NCI-H2196 (cell line): ENCODE data around the gene CENPA.
"Not testable (repeated sequence)": the region's sequence is repeated elsewhere in the genome, so short reads cannot be mapped to it uniquely, and the experiment has no call there.

Source experiments
- DNase-seq: peaks from one replicate; lab custom pipeline; 2025; ENCODE audit not compliant: unreplicated experiment; lab: John Stamatoyannopoulos, UW

The CENPA gene

DNA sequence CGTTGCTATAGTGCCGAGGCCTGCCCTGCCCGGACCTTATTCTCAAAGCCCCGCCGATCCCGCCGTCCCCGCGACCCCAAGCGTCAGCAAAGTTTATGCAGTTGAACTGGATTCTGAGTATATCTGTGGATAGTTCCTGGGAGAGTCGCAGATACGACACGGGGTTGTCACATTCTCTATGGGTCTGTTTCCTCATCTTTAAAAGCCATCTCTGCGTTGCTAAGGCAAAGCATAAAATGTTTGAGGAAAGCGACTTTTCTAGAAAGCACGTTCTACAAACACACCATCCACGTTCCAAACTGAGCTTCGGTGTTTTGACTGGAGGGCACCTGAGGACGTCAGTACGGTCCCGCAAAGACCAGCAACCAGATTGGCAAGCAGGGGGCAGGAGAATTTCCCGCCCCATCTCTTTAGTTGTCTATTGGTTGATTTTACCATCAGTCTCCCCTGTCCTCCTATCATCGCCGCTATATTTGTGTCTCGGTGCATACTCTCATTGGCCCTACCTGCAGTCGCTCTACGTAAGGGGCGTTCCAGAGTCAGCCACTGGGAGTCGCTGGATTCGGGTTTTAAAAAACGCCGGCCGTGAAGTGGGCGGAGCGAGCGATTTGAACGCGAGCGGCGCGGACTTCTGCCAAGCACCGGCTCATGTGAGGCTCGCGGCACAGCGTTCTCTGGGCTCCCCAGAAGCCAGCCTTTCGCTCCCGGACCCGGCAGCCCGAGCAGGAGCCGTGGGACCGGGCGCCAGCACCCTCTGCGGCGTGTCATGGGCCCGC, at the start of gene CENPA:
CENPA (plus strand) TSS at position 626 of the 776 bp plus-strand sequence; CDS start at position 767, 141 bp downstream.
- peak; percentile 98 for DNase-seq

DNA sequence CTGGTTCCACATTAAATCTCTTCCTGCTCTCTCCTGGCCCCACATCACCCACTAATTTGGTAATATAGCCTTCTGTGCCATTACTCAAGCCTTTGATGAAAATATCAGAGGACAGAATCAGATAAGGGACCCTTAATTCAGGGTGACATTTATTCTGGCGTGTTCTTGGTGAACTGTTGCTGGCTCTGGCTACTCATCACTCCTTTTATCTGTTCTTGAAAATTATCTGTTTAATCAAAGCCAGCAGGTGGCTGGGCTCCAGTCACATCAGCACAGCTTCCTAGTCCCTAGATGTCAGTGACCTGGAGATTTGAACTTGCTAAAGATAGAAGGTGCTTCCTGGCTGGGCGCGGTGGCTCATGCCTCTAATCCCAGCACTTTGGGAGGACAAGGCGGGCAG, 48.6 kb upstream of the CENPA start:
- DNase-seq = no peak

DNA sequence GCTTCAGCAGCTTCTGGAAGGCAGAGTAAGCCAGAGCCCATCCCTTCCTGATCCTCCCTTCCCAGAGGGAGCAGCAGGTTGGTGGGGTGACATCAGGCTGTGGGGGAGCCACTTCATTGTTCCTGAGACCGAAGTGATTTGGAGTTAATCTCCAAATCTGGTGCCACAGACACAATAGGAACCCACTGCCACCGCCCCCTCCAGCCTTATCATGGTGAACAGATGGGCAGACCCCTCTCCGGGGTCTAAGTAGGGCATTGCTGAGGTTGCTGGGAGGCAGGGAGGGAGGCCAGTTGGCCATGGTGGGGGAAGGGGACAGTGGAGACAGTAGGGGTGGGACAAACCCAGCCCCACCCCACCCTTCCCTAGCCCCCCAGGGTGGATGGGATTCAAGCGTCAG, 47.4 kb upstream of the CENPA start:
- no peak for DNase-seq

DNA sequence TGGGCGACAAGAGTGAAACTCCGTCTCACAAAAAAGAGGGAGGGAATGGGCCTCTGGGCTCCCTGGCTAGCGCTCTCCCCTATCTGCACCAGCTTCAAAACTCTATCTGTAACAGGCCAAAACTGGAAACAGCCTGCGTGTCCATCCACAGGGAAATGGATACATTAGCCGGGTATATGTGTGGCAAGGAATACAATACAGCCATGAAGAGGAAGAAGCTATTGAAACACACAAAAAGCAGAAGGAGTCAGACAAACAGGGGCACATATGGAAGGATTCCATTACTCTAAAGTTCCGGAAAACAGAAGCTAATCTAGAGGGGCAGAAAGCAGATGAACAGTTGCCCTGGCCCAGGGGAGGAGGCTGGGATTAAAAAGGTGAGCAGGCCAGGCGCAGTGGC, 46.3 kb upstream of the CENPA start:
- no peak for DNase-seq

DNA sequence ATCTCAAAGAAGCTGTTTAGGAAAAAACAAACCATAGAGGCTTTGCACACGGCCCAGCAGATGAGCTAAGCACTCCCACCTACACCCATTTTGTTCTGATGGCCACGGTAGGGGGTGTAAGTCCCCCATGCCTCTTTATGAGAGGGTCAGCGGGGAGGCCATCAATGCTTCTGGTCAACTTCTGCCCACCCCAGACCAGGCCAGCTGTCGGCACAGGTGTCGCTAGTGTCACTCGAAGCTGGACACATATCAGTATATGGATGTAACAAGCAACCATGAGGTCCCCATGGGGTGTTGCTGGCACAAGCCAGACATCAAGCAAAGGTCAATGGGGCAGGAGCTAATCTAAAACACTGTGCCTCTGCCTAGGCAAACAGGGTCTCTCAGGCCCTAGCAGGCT, 45.5 kb upstream of the CENPA start:
- no peak for DNase-seq

DNA sequence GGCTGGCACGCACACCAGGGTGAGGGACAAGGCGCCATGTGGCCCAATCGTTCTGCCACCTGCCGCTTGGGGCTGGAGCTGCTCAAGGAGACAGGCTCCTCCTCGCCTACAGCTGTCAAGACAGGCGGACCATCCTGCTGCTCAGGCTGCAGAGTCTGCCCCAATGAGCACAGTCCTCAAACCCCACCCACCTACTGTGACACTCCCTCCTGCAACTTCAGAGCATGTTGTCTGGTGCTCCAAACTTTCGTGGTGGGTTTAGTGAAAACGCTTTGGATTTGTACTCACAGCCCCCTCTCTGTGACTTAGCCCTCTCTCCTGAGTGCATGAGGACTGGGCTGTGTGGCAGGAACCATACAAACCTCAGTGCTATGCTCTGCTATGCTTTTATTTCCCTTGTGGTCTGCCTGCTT, 45.0 kb upstream of the CENPA start:
- DNase-seq = no peak

DNA sequence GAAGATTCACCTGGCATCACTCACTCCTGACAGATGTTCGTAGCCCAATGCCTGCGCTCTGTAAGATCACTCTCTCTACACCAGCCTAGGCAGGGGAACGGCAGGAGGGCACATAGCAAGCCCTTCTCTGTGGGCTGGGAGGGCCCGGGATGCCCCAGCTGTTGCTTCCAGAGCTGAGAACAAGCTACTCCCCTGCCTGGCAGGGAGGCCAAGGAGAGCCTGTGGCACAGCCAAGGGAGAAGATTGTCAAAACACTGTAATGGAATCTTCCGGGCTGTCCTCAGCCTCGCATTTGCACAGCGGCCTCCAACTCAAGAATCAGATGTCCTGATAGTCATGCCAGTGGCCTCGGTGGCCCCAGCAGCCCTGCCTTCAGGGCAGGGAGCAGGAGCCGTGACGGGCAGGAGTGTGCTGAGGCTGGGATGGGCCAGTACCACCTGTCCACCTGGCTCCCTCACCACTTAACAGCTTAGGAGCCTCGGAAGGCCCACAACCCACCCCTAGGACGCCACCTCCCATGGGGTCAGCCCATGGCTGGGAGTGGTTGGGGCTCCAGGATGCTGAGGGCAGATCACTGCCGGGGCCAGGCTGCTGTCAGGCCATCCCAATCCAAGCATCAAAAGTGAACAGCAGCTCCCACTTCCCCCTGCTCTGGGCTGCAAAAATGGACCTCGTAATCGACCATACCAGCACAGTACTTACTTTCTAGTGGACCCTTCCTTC, 43.6 kb upstream of the CENPA start:
- no peak for DNase-seq

DNA sequence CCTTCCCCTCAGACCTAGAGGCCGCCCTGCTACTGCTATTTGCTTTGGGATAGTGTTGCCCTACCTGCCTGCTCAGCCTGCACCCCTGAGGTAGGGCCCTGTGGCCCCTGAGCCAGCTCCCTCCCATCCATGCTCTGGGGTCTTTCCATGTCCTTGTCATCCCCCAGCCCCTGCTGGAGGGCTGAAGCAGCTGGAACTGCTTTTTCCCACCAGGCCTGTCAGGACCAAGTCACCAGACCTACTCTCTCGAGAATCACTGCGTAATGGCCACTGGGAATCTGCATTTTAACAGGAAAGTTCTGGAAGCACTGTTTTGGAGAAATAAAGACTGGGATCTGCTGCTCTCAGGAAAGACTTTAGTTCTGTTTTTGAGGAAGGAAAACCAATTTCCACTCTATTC, 42.0 kb upstream of the CENPA start:
- DNase-seq = no peak

DNA sequence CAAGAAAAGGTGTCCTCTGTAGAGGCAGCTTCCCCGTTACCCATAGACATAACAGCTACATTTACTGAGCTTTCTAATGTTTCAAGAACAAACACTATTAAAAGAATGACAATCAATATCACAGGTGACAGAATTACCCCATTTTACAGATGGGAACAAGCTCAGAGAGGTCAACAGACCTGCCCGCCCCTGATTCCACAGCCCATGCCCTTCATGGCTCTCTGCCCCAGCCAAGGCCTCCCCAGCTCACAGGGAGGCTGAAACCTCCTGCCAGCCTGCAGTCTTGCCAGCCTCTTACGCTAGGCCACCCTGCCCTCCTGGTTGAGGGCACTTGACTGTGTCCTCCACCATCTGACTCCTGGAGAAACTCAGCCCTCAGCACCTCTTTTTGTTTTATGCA, 40.9 kb upstream of the CENPA start:
- DNase-seq = no peak

DNA sequence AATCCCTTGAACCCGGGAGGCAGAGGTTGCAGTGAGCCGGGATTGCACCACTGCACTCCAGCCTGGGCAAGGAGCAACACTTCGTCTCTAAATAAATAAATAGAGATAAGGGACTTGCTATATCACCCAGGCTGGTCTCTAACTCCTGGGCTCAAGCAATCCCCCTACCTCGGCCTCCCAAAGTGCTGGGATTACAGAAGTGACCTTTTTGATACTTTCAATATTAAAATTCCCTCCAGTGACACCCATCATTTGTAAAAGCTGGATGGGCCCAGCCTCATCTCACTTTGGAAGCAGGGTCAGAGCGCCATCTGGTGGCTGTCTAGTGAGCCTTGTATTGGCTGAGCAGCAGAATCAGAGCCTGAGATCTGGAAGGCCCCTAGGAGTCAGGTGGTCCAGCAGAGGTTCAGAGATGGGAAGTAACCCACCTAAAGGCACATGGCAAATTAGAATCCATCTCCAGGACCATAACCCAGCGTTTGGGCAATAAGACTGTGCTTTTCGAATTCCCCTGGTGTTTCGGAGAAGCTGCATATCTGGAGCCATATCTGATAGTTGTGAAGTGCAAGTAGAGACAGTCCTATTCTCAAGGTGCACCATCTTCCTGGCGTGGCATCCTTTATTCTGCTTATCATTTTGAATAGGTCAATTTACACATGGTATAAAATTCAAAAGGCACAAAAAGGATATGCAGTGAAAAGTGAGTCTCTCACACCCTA, 40.1 kb upstream of the CENPA start:
- peak; percentile 85 for DNase-seq

DNA sequence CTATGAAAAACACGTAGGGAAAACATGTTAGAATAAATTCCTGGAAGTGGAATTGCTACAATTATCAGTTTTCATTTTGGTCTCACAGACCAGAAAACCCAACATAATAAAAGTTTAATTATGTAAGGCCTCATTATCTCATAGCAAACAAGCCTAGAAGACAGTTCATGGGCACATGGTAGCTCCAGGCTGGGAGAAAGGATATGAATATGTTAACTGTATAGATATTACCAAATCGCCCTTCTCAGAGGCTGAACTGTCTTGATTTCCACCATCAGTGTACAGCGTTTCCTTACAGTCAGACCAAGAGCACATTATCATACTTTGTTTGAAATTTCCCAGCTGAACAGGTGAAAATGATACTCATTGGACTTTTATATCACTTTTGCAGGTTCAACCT, 38.9 kb upstream of the CENPA start:
- DNase-seq = no peak

DNA sequence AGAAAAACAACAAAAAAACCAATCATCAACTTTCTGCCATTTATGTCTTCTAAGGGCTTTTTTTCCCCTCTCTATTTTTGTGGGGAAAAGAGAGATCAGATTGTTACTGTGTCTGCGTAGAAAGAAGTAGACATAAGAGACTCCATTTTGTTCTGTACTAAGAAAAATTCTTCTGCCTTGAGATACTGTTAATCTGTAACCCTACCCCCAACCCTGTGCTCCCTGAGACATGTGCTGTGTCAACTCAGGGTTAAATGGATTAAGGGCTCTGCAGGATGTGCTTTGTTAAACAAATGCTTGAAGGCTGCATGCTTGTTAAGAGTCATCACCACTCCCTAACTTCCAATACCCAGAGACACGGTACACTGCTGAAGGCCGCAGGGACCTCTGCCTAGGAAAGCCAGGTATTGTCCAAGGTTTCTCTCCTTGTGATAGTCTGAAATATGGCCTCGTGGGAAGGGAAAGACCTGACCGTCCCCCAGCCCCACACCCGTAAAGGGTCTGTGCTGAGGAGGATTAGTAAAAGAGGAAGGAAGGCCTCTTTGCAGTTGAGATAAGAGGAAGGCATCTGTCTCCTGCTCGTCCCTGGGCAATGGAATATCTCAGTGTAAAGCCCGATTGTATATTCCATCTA, 36.0 kb upstream of the CENPA start:
- DNase-seq = not testable (repeated sequence)

DNA sequence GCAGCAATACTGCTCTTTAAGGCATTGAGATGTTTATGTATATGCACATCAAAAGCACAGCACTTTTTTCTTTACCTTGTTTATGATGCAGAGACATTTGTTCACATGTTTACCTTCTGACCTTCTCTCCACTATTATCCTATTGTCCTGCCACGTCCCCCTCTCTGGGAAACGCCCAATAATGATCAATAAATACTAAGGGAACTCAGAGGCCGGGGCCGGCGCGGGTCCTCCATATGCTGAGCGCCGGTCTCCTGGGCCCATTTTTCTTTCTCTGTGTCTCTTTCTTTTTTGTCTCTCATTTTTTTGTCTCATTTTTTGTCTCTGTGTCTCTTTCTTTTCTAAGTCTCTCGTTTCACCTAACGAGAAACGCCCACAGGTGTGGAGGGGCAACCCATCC, 35.4 kb upstream of the CENPA start:
- not testable (repeated sequence) for DNase-seq

DNA sequence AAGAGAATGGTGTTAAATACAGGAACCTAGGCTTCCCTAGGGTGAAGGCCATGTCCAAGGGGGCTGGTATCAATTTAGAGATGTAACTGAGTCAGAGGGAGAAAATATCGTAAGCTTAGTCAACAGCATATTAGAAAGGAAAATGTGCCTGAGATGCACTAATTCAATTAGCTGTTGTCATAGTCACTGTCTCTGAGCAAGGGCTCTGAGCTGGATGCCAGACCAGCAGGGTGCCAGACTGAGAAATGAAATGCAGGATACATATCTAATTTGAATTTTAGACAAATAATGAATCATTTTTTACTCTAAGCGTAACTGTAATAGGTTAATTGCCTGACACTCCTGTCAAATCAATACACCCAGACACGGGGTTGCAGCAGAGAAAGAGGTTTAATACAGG, 33.2 kb upstream of the CENPA start:
- DNase-seq = no peak

DNA sequence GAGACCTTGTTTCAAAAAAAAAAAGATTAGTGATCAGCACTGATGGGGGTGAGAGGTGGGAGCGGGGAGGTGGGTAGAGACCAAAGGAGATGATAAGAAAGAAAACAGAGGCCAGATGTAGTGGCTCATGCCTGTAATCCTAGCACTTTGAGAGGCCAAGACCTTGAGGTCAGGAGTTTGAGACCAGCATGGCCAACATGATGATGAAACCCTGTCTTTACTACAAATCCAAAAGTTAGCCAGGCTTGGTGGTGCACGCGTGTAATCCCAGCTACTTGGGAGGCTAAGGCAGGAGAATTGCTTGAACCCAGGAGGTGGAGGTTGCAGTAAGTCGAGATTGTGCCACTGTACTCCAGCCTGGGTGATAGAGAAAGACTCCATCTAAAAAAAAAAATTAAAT, 31.3 kb upstream of the CENPA start:
- DNase-seq = no peak

DNA sequence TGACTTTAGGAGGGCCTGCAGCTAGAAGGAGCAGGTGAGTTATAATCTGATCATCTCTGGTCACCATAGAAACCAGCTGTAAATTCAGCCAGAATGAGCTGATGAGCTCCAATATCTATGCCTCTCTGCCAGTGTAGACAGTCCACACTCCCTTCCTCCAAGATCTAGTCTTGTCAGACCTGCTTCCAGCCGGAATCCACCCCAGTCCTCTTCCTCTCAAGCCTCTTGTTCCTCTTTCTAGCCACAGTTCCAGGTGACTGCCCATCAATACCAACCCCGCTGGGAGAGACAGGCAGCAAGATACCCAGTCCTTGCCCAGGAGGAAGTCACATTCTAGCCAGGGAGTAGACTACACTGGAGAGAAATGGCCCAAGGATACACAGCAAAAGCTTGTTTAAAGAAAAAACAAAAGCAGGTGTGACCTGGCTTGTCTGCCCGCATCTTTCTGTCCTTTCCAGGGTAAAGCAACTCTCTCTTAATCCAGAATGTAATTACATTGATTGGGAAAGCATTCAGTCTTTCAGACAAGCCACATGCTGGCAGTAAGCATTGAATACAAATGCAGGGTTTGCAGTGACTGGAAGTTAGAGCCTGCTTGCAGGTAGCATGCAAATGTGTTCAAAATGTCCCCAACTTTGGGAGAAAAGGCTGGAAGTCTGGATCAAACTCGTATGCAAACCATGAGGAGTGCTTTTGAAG, 30.7 kb upstream of the CENPA start:
- peak; percentile 20 for DNase-seq

DNA sequence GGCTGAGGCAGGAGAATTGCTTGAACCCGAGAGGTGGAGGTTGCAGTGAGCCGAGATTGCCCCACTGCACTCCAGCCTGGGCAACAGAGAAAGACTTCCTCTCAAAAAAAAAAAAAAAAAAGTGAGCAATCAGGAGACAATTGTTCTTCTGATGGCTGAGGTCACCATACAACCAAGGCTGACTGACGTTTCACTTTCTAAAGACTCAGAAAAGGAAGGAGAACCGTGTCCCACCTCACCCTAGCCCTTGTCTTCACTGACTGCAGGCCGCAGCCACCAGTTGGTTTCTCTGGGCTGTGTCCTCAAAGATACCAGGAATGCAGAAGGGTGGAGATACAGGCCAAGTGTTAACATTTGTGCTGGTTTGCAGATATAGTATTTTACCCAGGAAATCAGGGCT, 29.5 kb upstream of the CENPA start:
- DNase-seq = no peak

DNA sequence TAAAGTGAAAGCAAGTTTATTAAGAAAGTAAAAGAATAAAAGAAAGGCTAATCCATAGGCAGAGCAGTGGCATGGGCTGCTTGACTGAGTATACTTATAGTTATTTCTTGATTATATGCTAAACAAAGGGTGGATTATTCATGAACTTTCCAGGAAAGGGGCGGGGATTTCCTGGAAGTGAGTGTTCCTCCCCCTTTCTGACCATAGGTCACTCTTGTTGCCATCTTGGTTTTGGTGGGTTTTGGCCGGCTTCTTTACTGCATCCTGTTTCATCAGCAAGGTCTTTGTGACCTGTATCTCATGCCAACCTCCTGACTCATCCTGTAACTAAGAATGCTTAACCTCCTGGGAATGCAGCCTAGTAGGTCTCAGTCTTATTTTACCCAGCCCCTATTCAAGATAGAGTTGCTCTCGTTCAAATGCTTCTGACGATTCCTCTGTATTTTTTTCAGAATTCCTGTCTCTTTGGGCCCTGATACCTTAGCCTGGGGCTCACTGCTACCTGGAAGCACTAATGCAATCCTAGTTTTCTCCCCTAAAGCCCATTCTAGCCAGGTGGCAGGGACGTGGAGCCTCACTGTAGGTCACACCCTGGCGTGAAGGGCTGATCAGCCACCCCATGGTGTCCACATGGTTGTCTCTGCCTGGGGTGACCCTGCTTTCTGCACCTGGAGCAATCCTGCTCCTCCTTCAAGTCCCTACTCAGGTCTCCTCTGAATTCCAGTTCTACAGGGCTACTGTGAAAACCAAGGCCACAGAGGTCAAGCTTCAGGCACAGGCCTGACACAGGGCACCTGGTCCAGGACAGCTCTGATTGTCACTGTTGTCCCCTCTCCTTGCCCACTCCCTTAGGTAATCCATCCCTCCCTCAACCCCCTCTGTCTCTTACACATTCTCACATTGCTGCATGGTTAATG, 27.7 kb upstream of the CENPA start:
- peak; percentile 55 for DNase-seq

DNA sequence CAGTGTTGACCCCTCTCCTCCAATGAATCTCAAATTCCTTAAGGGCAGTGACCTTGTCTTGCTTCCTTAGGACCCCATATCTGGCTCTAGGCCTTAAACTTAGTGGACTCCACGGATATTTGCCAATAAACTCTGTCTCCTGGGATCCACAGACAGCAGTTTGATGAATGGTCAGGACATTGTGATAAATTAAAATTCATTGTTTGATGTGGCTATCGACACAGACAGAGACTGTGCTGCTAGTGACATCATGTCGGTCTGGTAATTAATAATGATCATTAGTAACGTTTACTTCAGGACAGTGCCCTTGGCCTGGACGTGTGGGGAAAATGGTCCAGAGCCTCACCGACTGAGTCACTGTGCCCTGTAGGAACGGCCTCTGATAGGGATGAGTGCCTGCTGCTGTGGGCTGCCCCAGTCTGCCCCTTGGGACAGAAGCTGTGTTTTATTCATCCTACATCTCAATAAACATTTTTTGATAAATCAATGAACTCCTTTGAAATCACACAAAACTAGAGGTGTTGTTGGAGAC, 27.0 kb upstream of the CENPA start:
- no peak for DNase-seq

DNA sequence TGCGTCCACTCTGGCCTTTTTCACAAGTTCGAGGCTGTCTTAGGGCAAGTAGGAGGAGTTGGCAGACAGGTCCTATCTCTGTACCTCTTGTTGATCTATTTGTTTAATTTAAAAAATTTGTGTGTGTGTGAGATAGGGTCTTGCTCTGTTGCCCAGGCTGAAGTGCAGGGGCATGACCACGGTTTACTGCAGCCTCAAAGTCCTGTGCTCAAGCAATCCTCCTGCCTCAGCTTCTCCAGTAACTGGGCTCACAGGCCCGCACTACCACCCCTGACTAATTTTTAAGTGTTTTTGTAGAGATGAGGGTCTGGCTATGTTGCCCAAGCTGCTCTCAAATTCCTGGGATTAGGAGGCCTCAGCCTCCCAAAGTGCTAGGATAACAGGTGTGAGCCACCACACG, 26.0 kb upstream of the CENPA start:
- no peak for DNase-seq
